Mesodermal cell (in vitro differentiated cells): ENCODE results near the gene LDOC1. TPM values are rescaled to one million over a fixed set of nuclear protein-coding genes. Genes with fewer than 3 reads are reported as not detected.
"Not testable (repeated sequence)": the region's sequence is repeated elsewhere in the genome, so short reads cannot be mapped to it uniquely, and the experiment has no call there.

ENCODE experiments used
- H3K27ac ChIP-seq: 2 replicates; pipeline ENCODE4 v1.7.0; 2013; ENCODE audit warnings: mild to moderate bottlenecking, low read depth, low read length, moderate library complexity; ENCODE audit not compliant: severe bottlenecking
- H3K36me3 ChIP-seq: 2 replicates; pipeline ENCODE4 v1.7.1; 2013; ENCODE audit warnings: mild to moderate bottlenecking, low read length, moderate library complexity; ENCODE audit not compliant: control insufficient read depth, insufficient read depth
- H3K4me1 ChIP-seq: one replicate; pipeline ENCODE4 v1.7.1; 2013; ENCODE audit warnings: mild to moderate bottlenecking, low read length; ENCODE audit not compliant: insufficient read depth, control insufficient read depth, poor library complexity, severe bottlenecking
- H3K4me3 ChIP-seq: 2 replicates; pipeline ENCODE4 v1.7.0; 2013; ENCODE audit warnings: low read length, control low read depth, mild to moderate bottlenecking; ENCODE audit not compliant: insufficient read depth, poor library complexity, severe bottlenecking; ENCODE audit errors: extremely low read depth
- H3K9me3 ChIP-seq: 2 replicates; pipeline ENCODE4 v1.7.1; 2013; ENCODE audit warnings: mild to moderate bottlenecking, low read length, moderate library complexity; ENCODE audit not compliant: control insufficient read depth
- WGBS, 2 experiments: methylation state at CpG; one replicate each; pipeline ENCODE4 v1.1.5; 2013; ENCODE audit warnings: missing lambda C conversion rate in 2 of 2; ENCODE audit not compliant: insufficient coverage in 2 of 2; 5-methylcytosine and 5-hydroxymethylcytosine counted together
- polyA plus RNA-seq, 2 experiments: library from polyadenylated mRNA; stranded (reverse); fragments of 50-300 nt; gene quantifications; one replicate each; pipeline ENCODE4 v1.2.3, GENCODE V29; 2013

Gene LDOC1
- 47.8 TPM for polyA plus RNA-seq (2013, experiment 1 of 2)
- 45.3 TPM for polyA plus RNA-seq (2013, experiment 2 of 2)

- H3K27ac ChIP-seq = no peak within 1 kb of the TSS
- no peaks in the 10 kb centered on the region for H3K36me3 ChIP-seq
- no peaks in the 10 kb centered on the region for H3K9me3 ChIP-seq
- 0% methylated on average over 11 to 15 of the region's 83 CpGs for WGBS, 2 experiments
- H3K4me1 ChIP-seq = no peaks in the 10 kb centered on the region
- H3K4me3 ChIP-seq = peak within 1 kb of the TSS; percentile 52
These were observed at the start of gene LDOC1 for GRCh38 chrX:141176586-141177451. LDOC1 (minus strand) TSS chrX:141177129; CDS start chrX:141177021, 108 bp downstream.

DNA sequence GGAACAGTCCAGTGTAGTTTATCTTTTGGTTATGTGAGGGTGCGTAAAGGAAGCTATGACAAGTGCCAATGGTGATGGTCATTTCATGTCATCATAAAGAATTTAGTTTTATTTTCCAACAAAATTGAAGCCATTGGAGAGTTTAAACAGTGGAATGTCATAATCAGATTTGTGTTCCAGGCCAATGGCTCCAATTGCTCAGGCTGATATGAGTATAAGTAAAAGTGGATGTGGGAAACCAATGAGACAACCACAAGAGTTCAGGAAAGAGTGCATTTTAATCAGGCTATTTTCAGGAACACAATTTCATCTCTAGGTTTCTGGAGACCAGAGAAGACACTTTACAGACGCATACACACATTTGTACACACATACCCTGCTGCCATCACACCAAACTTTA is 44.7 kb upstream of the LDOC1 start:
- Histone ChIP-seq H3K4me3 (no peak overlapping the region), H3K4me1 (peaks cover 11% of the 10 kb centered on the region), H3K27ac (no peak overlapping the region), H3K9me3 (no peaks in the 10 kb centered on the region), H3K36me3 (no peaks in the 10 kb centered on the region)
- WGBS, 2 experiments = no CpG with 5 or more reads among the region's 2 CpGs

GRCh38 chrX:141220342-141221008 is 43.5 kb upstream of the LDOC1 start:
- Histone ChIP-seq H3K4me3 (no peak overlapping the region), H3K27ac (peak overlapping the region; percentile 10), H3K9me3 (no peaks in the 10 kb centered on the region), H3K4me1 (peaks cover 11% of the 10 kb centered on the region), H3K36me3 (no peaks in the 10 kb centered on the region)
- WGBS, 2 experiments = no CpG with 5 or more reads among the region's 3 CpGs

DNA sequence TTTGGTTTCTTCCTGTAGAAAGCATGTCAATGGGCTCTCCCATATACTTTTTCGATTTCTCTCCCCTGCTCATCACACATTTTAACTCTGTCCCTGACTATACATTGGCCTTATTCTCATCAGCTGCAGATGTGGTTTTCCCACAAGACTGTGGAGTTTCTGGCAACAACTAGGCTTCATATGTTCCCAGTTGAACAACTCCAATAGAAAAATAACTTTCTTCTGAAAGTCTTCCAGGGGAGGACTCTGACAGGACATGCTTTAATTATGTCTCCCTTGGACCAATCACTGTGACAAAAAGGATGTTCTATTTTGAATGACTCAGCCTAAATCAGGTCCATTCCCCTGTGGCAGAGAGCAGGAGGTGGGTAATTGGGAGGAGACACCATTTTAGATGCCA is 37.3 kb upstream of the LDOC1 start:
- no peak overlapping the region for H3K4me3 ChIP-seq
- H3K36me3 ChIP-seq = no peaks in the 10 kb centered on the region
- H3K9me3 ChIP-seq = no peaks in the 10 kb centered on the region
- no peak overlapping the region for H3K27ac ChIP-seq
- WGBS, 2 experiments = 100% methylated on average over 1 of the region's 1 CpG; no CpG with 5 or more reads in 1 of the 2 experiments
- H3K4me1 ChIP-seq = no peaks in the 10 kb centered on the region

GRCh38 chrX:141201962-141202361 is 25.0 kb upstream of the LDOC1 start:
- Histone ChIP-seq H3K27ac (no peak overlapping the region), H3K36me3 (no peaks in the 10 kb centered on the region), H3K4me1 (no peaks in the 10 kb centered on the region), H3K9me3 (no peaks in the 10 kb centered on the region), H3K4me3 (no peak overlapping the region)
- no CpG with 5 or more reads among the region's 3 CpGs for WGBS, 2 experiments

- not testable (repeated sequence) for H3K36me3 ChIP-seq, H3K4me3 ChIP-seq, H3K9me3 ChIP-seq, H3K27ac ChIP-seq, H3K4me1 ChIP-seq
- 93% methylated on average over 3 of the region's 24 CpGs; no CpG with 5 or more reads in 1 of the 2 experiments for WGBS, 2 experiments
These were observed 11.6 kb upstream of the LDOC1 start for GRCh38 chrX:141188573-141188972.

GRCh38 chrX:141185366-141185765 is 8.4 kb upstream of the LDOC1 start:
- H3K27ac ChIP-seq = no peak overlapping the region
- H3K36me3 ChIP-seq = no peaks in the 10 kb centered on the region
- WGBS, 2 experiments = no CpG with 5 or more reads among the region's 5 CpGs
- H3K9me3 ChIP-seq = no peaks in the 10 kb centered on the region
- H3K4me3 ChIP-seq = no peak overlapping the region
- H3K4me1 ChIP-seq = no peaks in the 10 kb centered on the region

DNA sequence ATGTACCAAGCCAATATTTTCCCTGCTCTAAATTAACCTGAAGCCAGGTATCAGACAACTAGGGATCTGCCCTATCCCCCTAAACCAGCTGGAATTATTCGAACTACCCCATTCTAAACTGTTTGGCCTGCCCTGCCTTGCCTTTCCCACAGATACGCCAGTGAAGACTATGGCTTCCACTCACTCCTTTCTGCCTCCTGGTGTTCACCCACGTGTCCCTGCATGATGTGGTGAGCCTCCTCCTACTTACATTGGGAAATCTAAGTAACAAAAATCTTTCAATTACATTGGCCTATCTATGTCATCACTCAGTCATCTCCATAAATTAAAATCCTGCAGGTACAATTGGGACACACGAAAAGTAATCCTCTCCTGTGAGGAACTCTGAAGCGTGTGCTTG is 6.1 kb upstream of the LDOC1 start:
- H3K27ac ChIP-seq = no peak overlapping the region
- no peaks in the 10 kb centered on the region for H3K9me3 ChIP-seq
- WGBS, 2 experiments = 100% methylated on average over 1 of the region's 5 CpGs
- H3K4me1 ChIP-seq = no peaks in the 10 kb centered on the region
- H3K4me3 ChIP-seq = no peak overlapping the region
- H3K36me3 ChIP-seq = no peaks in the 10 kb centered on the region

DNA sequence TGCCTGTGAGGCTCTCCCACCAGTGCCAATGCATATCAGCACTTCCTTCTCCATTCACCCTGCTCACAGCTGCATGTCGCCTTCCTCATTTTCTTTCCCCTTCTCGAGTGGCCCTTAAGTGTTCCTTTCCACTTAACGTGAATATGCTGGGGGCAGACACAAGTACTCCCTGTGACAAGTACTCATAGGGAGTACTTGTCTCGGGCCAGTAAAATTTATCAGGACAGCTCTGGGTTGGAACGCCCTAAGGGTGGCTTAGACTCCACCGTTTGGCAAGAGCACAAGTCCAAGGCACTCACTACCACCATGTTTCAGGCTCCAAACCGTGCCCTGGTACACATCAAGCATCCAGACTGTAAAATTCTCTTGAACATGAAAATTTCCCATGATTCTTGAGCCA is 3.9 kb upstream of the LDOC1 start:
- Histone ChIP-seq H3K27ac (no peak overlapping the region), H3K9me3 (no peaks in the 10 kb centered on the region), H3K4me3 (no peak overlapping the region), H3K4me1 (no peaks in the 10 kb centered on the region), H3K36me3 (no peaks in the 10 kb centered on the region)
- 96% methylated on average over 4 of the region's 7 CpGs; no CpG with 5 or more reads in 1 of the 2 experiments for WGBS, 2 experiments

DNA sequence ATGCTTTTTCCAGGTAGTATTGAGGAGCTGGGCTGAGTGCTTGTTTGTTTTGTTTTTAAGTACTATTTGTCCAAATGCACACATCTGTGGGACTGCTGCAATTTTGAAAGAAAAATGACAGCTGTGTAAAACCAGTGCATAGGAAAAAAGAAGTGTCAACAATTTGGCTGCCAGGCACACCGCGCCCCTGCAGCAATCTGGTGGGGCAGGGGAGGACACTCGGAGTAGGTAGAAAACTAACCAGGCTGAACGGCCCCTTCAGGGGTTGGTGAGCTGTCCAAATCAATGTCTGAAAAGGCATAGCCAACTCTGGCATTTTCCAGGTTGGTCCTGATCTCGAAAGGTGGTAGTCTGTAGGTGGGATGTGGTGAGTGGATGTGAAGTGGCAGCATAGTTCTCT is 1.1 kb downstream of the LDOC1 start:
- whole genome bisulfite sequencing, 2 experiments = 87 to 95% methylated on average over 3 to 4 of the region's 5 CpGs
- Histone ChIP-seq H3K4me3 (peak overlapping the region; percentile 52), H3K4me1 (no peaks in the 10 kb centered on the region), H3K36me3 (no peaks in the 10 kb centered on the region), H3K27ac (no peak overlapping the region), H3K9me3 (no peaks in the 10 kb centered on the region)

DNA sequence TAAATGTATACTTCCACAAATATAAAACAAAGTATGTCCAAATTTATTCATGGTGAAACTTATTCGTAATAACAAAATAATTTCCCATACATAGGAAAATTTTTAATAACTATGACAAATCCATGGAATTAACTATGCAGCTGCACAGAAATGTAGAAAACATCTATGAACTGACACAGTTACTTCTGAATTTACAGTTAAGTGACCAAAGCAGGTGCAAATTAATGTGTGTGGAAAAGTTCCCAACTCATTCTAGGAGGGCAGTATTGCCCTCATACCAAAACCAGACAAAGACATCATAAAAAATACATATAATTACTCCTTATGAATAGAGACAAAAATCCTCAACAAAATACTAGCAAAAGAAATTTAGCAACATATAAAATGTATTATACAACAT is 12.5 kb downstream of the LDOC1 start:
- no peak overlapping the region for H3K4me3 ChIP-seq
- WGBS, 2 experiments = no CpG with 5 or more reads among the region's 1 CpG
- H3K36me3 ChIP-seq = no peaks in the 10 kb centered on the region

More for the DNA sequence above, 12.5 kb downstream of the LDOC1 start:
- no peaks in the 10 kb centered on the region for H3K4me1 ChIP-seq
- H3K9me3 ChIP-seq = no peaks in the 10 kb centered on the region
- H3K27ac ChIP-seq = no peak overlapping the region
